Anterior cingulate cortex (tissue), 58 donors: Measurements from ENCODE around the gene TCL1B.
"Not testable (repeated sequence)": the region's sequence is repeated elsewhere in the genome, so short reads cannot be mapped to it uniquely, and the experiment has no call there.

Experiments used
- DNase-seq, 58 donors: peaks; one replicate each; lab custom pipeline; 2025; lab: John Stamatoyannopoulos, UW

TCL1B gene

DNA sequence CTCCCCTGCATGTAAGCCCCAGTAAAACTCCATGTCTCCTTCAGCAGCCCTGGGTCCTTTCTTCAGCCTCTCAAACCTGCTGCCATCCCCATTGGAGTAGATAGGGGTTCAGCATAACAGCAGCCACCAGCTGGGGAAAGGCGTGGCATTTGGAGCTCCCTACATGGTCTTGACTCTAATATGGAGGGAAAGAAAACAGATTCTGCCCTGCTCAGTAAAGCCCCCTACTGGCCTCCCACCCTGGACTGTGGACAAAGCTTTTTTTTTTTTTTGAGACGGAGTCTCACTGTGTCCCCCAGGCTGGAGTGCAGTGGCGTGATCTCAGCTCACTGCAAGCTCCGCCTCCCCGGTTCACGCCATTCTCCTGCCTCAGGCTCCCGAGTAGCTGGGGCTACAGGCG lies 20.7 kb upstream of the TCL1B start:
- DNase-seq = not testable (repeated sequence)

DNA sequence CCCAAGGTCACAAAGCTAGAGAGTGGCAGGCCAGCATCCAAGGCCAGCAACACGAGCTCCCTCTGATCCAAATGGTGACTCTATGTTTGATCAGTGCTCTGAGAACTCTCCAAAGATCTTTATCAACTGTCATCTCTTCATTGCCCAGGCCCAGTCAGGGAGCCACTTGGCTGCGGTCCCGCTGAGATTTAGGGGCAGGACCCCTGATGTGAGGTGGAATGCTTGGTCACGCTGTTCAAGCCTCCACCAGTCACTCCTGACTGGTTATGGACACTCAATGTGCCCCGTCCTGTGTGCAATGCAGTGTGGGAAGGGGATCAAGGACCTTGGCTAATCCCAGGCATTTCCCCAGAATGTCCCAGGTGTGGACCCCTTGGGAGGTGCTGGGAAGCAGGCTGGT lies 19.8 kb upstream of the TCL1B start:
- DNase-seq = no peak

GRCh38 chr14:95667249-95667693 lies 19.0 kb upstream of the TCL1B start:
- no peak for DNase-seq

DNA sequence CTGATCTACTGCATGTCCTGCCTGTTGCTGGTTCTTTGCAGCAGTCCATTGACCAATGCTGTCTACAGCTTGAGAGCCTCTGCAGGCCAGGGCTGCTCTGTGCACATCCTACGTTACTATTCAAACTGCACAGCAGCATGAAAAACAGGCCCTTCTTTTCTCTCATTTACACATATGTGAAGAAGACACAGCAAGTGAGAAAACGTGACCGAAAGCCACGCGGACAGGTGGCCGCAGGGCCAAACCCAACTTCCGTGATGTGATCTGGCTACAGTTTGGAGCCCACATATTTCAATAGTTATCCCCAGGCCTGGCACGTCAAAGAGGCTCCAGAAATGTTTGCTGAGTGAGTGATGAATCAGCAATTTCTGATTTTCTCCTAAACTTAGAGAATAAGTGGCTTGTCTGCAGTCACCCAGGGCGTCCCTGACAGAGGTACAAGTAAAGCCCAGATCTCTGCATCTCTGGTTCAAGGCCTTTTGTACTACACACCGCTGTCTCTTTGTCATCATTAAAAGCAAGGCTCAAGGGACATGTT lies 17.9 kb upstream of the TCL1B start:
- no peak for DNase-seq

DNA sequence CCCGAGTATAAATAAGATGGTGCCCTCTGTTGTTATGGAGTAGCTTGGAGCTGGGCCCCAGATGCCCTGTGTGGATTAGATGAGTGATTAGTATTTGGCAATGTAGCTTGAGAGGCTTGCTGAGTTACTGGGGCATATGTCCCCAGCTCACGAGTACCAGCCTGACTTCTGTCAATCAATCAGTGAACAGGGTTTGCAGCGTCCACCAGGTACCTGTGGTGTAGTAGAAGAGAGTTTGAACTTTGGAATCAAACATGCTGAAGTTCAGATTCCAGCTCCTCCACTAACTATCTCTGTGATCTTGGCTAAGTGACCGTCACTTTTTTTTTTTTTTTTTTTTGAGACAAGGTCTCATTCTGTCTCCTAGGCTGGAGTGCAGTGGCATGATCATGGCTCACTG lies 11.6 kb upstream of the TCL1B start:
- DNase-seq = no peak

- DNase-seq = no peak
Observed at GRCh38 chr14:95675486-95675885, 10.7 kb upstream of the TCL1B start.

DNA sequence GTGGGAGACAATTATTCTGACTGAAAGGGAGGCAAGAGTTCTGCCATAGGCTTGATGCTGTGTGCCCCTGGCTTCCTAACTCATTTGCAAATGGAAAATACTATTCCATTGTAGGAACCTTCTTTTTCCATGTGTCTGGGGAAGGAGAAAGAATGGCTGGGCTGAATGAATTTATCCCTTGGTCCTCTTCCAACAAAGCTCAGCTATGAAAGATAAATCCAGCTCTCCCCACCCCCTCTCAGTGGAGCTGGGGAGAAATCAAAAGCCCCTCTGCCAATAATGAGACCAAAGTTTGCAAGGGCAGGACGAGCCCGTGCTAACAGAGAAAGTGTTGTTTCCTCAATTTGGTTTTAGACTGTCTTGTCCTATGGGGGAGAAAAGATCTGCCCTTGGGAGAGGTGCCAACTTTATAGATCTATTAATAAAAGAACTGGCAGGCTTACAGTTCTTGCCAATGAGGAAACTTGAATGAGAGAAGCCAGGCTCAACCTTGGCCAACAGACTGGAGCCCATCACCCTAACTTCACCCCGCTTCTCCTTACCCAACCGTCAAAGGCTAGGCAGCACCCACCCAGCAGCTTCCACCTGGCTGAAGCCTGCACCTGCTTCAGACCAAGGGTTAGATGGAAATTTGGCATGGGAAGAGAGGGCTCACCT lies 8.9 kb upstream of the TCL1B start:
- DNase-seq = no peak

DNA sequence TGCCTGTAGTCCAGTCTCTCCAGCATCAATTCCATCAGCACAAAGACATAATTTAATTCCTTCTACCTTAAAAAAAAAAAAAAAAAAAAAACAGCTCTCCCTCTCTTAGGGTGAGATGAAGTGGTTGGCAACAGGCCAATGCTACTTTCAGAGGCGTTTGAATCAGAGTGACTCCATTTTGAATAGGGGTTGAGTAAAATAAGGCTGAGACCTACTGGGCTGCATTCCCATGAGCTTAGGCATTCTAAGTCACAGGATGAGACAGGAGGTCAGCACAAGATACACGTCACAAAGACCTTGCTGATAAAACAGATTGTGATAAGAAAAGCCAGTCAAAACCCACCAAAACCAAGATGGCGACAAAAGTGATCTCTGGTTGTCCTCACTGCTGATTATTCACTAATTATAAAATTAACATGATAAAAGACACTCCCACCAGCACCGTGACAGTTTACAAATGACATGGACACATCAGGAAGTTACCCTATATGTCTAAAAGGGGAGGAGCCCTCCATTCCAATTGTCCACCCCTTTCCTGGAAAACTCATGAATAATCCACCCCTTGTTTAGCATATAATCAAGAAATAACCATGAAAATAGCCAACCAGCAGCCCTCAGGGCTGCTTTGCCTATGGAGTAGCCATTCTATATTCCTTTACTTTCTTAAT lies 6.9 kb upstream of the TCL1B start:
- no peak for DNase-seq

DNA sequence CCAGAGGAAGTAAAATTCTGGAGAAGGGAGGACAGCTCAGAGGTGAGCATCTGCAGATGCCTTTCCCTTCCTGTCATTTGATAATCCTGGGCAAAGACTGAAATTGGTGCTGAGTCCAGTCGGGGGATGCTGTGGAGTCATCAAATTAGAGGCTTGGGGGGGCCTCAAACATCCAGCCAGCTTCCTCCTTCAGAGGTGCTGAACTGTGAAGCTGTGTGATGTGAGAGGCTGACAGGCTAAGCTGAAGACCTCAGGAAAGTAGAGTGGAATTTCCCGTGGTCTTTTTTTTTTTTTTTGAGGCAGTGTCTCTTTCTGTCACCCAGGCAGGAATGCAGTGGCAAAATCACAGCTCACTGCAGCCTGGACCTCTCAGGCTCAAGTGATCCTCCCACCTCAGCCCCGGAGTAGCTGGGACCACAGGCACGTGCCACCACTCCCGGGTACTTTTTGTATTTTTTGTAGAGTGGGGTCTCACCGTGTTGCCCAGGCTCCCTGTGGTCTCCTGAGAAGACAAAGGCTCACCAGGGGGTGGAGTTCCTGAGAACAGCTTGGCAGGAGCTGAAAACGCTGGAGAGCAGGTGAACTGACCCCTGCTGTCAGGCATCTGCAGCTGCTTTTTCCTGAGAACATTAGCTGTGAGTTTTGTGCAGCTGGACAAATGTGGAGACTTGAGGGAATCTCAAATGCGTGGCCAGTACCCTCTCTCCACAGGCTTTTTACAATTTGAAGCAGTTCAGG lies 6.1 kb upstream of the TCL1B start:
- no peak for DNase-seq

- DNase-seq = no peak
Observed at GRCh38 chr14:95681153-95681552, 5.1 kb upstream of the TCL1B start.

- no peak for DNase-seq
Observed at GRCh38 chr14:95683793-95684192, 2.4 kb upstream of the TCL1B start.

GRCh38 chr14:95686935-95687334 lies 709 bp downstream of the TCL1B start:
- DNase-seq = no peak

GRCh38 chr14:95689441-95689840 lies 3.2 kb downstream of the TCL1B start:
- DNase-seq = no peak

DNA sequence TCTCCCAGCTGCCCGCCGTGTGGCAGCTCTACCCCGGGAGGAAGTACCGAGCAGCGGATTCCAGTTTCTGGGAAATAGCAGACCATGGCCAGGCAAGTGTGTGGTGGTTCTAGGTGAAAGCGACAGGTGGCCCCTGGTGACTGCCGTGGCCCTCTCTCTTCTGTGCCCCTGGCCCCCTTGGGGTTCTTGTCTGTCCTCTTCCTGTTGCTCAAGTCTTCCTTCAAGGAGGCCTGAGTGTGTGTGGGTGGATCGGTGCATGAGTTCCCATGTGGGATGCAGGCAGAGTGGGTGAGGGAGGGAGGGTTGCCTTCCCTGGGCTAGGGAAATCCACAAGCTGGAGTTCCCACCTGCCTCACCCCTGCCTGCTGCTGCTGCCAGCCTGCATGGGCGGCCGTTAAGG lies 4.6 kb downstream of the TCL1B start:
- DNase-seq = no peak

GRCh38 chr14:95691591-95691990 lies 5.4 kb downstream of the TCL1B start:
- DNase-seq = no peak

GRCh38 chr14:95692109-95692508 lies 5.9 kb downstream of the TCL1B start:
- no peak for DNase-seq

DNA sequence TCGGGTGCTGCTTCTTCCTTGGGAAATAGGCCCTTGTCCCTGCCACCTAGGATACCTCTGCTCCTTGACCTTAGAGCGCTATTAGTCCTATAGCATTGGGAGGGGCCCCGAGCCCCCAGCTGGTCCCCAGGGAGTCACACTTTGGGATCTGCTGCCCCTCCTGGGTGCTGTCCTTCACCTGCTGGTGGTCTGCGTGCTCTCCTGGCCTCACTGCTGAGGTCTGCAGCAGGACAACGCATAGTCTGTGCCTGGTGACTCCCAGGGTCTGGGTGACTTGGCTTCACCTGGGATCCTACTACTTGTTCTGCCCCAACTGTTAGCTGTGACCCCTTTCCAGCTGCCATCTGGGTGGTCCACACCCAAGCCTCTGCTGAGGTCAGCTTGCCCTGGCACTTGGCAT lies 8.8 kb downstream of the TCL1B start:
- DNase-seq = no peak

GRCh38 chr14:95695913-95696312 lies 9.7 kb downstream of the TCL1B start:
- no peak for DNase-seq

- DNase-seq = no peak
Observed at GRCh38 chr14:95696741-95697140, 10.5 kb downstream of the TCL1B start.

GRCh38 chr14:95697764-95698163 lies 11.5 kb downstream of the TCL1B start:
- DNase-seq = no peak

- DNase-seq = no peak
Observed at GRCh38 chr14:95698287-95698686, 12.1 kb downstream of the TCL1B start.

DNA sequence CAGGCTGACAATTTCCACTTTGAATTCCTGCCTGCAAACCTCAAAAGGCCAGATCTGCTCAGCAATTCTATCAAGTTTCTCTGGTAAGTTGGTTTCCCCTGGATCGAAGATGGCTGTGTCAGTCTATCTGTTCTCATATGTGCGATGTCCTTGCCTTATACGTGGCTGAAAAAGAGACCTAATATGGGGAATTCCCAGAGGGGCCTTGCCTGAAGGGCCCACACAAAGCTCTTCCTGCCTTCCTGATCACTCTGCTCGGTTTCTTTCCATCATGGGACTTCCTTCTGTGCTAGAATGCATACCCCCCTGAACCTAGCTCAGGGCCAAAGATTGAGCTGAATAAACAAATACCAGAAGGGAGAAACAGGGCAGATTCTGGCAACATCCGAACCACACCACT lies 13.2 kb downstream of the TCL1B start:
- DNase-seq = no peak
